Liver (tissue), 9 donors: ENCODE measurements around the gene GDF9. TPM values are rescaled to one million over a fixed set of nuclear protein-coding genes. Genes with fewer than 3 reads are reported as not detected.

Experiments used
- DNase-seq: peaks from one replicate; pipeline ENCODE4 v3.0.0-alpha.2; 2017; ENCODE audit warnings: low spot score
- H3K27ac ChIP-seq, 2 donors: one replicate each; pipeline ENCODE4 v1.7.0; 2013; ENCODE audit warnings: inconsistent platforms in 2 of 2, low read length in 2 of 2, control low read depth in 1 of 2, low read depth in 1 of 2, mild to moderate bottlenecking in 1 of 2
- H3K27me3 ChIP-seq, 4 donors: one replicate each; pipeline versions ENCODE4 v1.6.1 to v1.7.0; 2013; ENCODE audit warnings: low read length in 3 of 4, inconsistent platforms in 1 of 4, mild to moderate bottlenecking in 1 of 4, moderate library complexity in 1 of 4; ENCODE audit not compliant: control insufficient read depth in 4 of 4, insufficient read depth in 4 of 4
- H3K36me3 ChIP-seq, 4 donors: one replicate each; pipeline versions ENCODE4 v1.6.1 to v1.7.0; 2013; ENCODE audit warnings: low read length in 3 of 4, mild to moderate bottlenecking in 3 of 4, low read depth in 1 of 4, moderate library complexity in 1 of 4; ENCODE audit not compliant: control insufficient read depth in 4 of 4, insufficient read depth in 3 of 4
- H3K4me1 ChIP-seq, 4 donors: one replicate each; pipeline versions ENCODE4 v1.6.1 to v1.7.0; 2013; ENCODE audit warnings: low read length in 3 of 4, mild to moderate bottlenecking in 3 of 4, moderate library complexity in 1 of 4; ENCODE audit not compliant: control insufficient read depth in 4 of 4, insufficient read depth in 4 of 4
- H3K4me3 ChIP-seq, 3 donors: one replicate each; pipeline versions ENCODE4 v1.6.1 to v1.7.0; 2013; ENCODE audit warnings: low read length in 3 of 3, control low read depth in 1 of 3, low read depth in 1 of 3, mild to moderate bottlenecking in 1 of 3
- H3K9ac ChIP-seq, 2 donors: one replicate each; pipeline ENCODE4 v1.7.0; 2013; ENCODE audit warnings: low read length in 2 of 2, mild to moderate bottlenecking in 2 of 2, moderate library complexity in 2 of 2, control low read depth in 1 of 2, low read depth in 1 of 2
- H3K9me3 ChIP-seq, 4 donors: one replicate each; pipeline versions ENCODE4 v1.6.1 to v1.7.0; 2013; ENCODE audit warnings: low read length in 3 of 4; ENCODE audit not compliant: control insufficient read depth in 4 of 4
- EGR1 ChIP-seq, 2 donors: IDR thresholded peaks; 2 replicates each; pipeline ENCODE4 v1.6.1; 2016 to 2018; ENCODE audit warnings: antibody characterized with exemption in 2 of 2, low read depth in 2 of 2
- FOXA2 ChIP-seq: IDR thresholded peaks from 2 replicates; pipeline ENCODE4 v1.6.1; 2016; ENCODE audit warnings: antibody characterized with exemption
- GABPA ChIP-seq, 2 donors: IDR thresholded peaks in 1 of 2; conservative IDR thresholded peaks in 1 of 2; 2 replicates each; pipeline ENCODE4 v1.6.1; 2016; ENCODE audit warnings: antibody characterized with exemption in 2 of 2, mild to moderate bottlenecking in 1 of 2, moderate library complexity in 1 of 2
- HNF4A ChIP-seq, 2 donors: conservative IDR thresholded peaks; 2 replicates each; pipeline ENCODE4 v1.6.1; 2016; ENCODE audit warnings: antibody characterized with exemption in 2 of 2, mild to moderate bottlenecking in 2 of 2
- HNF4G ChIP-seq: IDR thresholded peaks from 2 replicates; pipeline ENCODE4 v1.6.1; 2016; ENCODE audit warnings: antibody characterized with exemption
- JUND ChIP-seq, 2 donors: IDR thresholded peaks; 2 replicates each; pipeline ENCODE4 v1.6.1; 2016; ENCODE audit warnings: antibody characterized with exemption in 2 of 2
- NR2F2 ChIP-seq: IDR thresholded peaks from 2 replicates; pipeline ENCODE4 v1.6.1; 2016; ENCODE audit warnings: antibody characterized with exemption
- RAD21 ChIP-seq, 2 donors: IDR thresholded peaks; 2 replicates each; pipeline ENCODE4 v1.6.1; 2016; ENCODE audit warnings: antibody characterized with exemption in 2 of 2, mild to moderate bottlenecking in 2 of 2
- RXRA ChIP-seq, 2 donors: IDR thresholded peaks; 2 replicates each; pipeline ENCODE4 v1.6.1; 2017 to 2018; ENCODE audit warnings: antibody characterized with exemption in 2 of 2, mild to moderate bottlenecking in 1 of 2
- SP1 ChIP-seq: IDR thresholded peaks from 2 replicates; pipeline ENCODE4 v1.6.1; 2018; ENCODE audit warnings: antibody characterized with exemption, mild to moderate bottlenecking
- TAF1 ChIP-seq: conservative IDR thresholded peaks from 2 replicates; pipeline ENCODE4 v1.6.1; 2016; ENCODE audit warnings: antibody characterized with exemption, mild to moderate bottlenecking
- WGBS: extraction: QIAGEN DNeasy Blood & Tissue Kit; methylation state at CpG from one replicate; pipeline ENCODE4 v1.1.7; 2013; 5-methylcytosine and 5-hydroxymethylcytosine counted together
- polyA plus RNA-seq, 2 donors: library from polyadenylated mRNA; stranded (reverse) in 1 of 2; unstranded in 1 of 2; fragments of 200-250 nt in 1 of 2; fragments of >200 nt in 1 of 2; fragmentation: Nextera tagmentation in 1 of 2; extraction: Ambion mirVana in 1 of 2; gene quantifications; one replicate each; pipeline versions ENCODE4 v1.2.1 to v1.2.3, GENCODE V29; 2013 to 2015
- total RNA-seq, 2 donors: library from RNA; depleted of rRNA; stranded (reverse); fragments of >200 nt; gene quantifications; one replicate each; pipeline ENCODE4 v1.2.3, GENCODE V29; 2014
- TF ChIP-seq, protein P1 (sequence below): fragments of 150-350 bp; IDR thresholded peaks from 2 replicates; pipeline ENCODE4 v1.5.1; 2017; ENCODE audit warnings: improper control_type of control experiment, low read depth, low read length; ENCODE audit not compliant: missing input control
- TF ChIP-seq, protein P2 (sequence below): IDR thresholded peaks from 2 replicates; pipeline ENCODE4 v1.6.1; 2016; ENCODE audit warnings: antibody characterized with exemption
- TF ChIP-seq, protein P3 (sequence below): IDR thresholded peaks from 2 replicates; pipeline ENCODE4 v1.6.1; 2016; ENCODE audit warnings: antibody characterized with exemption
- TF ChIP-seq, protein P4 (sequence below): IDR thresholded peaks from 2 replicates; pipeline ENCODE4 v1.6.1; 2016; ENCODE audit warnings: antibody characterized with exemption, mild to moderate bottlenecking
- donor health status: healthy.
- donor health status: healthy.
- donor health status: healthy.
- donor health status: healthy.
- donor health status: healthy.

GDF9 gene
- total and polyA plus RNA-seq, 4 donors, result 0.08 to 0.10 (median 0.08) TPM; not detected in 1

DNA sequence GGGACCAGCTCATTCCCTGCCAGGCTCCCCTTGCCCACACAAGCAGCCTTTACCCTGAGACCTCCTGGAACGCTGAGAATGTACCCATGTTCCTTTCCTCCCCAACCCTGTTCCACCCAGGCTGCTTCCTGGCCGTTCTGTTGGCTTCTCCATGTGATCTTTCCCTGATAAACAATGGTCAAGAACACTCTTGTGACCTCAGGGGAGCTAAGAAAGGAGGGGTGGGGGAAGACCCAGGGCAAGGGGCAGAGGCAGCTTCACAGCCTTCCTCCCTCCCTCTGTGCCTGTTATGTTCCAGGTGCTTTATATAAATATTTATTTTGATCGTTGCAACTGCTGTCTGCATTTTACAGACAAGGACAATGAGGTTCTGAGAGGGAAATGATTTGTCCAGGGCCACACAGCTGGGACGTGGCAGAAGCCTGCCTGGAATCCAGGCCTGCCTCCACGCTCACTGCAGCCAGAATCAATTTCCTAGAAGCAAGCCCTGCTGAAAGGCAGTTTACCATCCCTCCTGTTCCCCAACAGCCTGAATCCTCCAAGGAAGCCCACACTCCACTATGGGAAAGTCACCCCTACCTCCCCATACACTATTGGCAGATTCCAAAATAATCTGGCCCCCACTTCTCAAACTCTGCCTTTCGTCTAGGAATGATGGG, 39.7 kb downstream of the GDF9 start:
- H3K36me3 ChIP-seq, result peaks cover 11 to 22% (median 18%) of the 10 kb centered on the region in 4 donors
- WGBS, result 43% methylated on average over 6 of the region's 6 CpGs
- DNase-seq, result no peak

More for the DNA sequence above, 39.7 kb downstream of the GDF9 start:
- H3K4me3 ChIP-seq, result no peak overlapping the region
- no peaks in the 10 kb centered on the region for H3K27me3 ChIP-seq
- H3K9me3 ChIP-seq, result no peaks in the 10 kb centered on the region
- H3K4me1 ChIP-seq, result peaks cover 2 to 41% (median 27%) of the 10 kb centered on the region in 4 donors
- H3K27ac ChIP-seq, result peak overlapping the region in 1 of 2 donors; percentile 61
- TF ChIP-seq EGR1 (IDR thresholded peaks at IDR 0.05; ENCODE audit: low read depth in 2 of 2) (no peak), GABPA (IDR thresholded peaks at IDR 0.05 in 1 of 2, conservative IDR thresholded peaks at IDR 0.05 in 1 of 2) (no peak), JUND (IDR thresholded peaks at IDR 0.05) (no peak), HNF4A (conservative IDR thresholded peaks at IDR 0.05) (peak in 1 of 2 donors; percentile 22), NR2F2 (peak; percentile 17), HNF4G (no peak), SP1 (no peak), TAF1 (no peak), RAD21 (IDR thresholded peaks at IDR 0.05) (peak in 1 of 2 donors; percentile 26), RXRA (IDR thresholded peaks at IDR 0.05) (peak in 1 of 2 donors; percentile 28), FOXA2 (no peak)
- TF ChIP-seq, protein P1, sequence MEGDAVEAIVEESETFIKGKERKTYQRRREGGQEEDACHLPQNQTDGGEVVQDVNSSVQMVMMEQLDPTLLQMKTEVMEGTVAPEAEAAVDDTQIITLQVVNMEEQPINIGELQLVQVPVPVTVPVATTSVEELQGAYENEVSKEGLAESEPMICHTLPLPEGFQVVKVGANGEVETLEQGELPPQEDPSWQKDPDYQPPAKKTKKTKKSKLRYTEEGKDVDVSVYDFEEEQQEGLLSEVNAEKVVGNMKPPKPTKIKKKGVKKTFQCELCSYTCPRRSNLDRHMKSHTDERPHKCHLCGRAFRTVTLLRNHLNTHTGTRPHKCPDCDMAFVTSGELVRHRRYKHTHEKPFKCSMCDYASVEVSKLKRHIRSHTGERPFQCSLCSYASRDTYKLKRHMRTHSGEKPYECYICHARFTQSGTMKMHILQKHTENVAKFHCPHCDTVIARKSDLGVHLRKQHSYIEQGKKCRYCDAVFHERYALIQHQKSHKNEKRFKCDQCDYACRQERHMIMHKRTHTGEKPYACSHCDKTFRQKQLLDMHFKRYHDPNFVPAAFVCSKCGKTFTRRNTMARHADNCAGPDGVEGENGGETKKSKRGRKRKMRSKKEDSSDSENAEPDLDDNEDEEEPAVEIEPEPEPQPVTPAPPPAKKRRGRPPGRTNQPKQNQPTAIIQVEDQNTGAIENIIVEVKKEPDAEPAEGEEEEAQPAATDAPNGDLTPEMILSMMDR, result no peak
- TF ChIP-seq, protein P2, sequence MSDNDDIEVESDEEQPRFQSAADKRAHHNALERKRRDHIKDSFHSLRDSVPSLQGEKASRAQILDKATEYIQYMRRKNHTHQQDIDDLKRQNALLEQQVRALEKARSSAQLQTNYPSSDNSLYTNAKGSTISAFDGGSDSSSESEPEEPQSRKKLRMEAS, result no peak
- TF ChIP-seq, protein P3, sequence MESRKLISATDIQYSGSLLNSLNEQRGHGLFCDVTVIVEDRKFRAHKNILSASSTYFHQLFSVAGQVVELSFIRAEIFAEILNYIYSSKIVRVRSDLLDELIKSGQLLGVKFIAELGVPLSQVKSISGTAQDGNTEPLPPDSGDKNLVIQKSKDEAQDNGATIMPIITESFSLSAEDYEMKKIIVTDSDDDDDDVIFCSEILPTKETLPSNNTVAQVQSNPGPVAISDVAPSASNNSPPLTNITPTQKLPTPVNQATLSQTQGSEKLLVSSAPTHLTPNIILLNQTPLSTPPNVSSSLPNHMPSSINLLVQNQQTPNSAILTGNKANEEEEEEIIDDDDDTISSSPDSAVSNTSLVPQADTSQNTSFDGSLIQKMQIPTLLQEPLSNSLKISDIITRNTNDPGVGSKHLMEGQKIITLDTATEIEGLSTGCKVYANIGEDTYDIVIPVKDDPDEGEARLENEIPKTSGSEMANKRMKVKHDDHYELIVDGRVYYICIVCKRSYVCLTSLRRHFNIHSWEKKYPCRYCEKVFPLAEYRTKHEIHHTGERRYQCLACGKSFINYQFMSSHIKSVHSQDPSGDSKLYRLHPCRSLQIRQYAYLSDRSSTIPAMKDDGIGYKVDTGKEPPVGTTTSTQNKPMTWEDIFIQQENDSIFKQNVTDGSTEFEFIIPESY, result no peak
- TF ChIP-seq, protein P4, sequence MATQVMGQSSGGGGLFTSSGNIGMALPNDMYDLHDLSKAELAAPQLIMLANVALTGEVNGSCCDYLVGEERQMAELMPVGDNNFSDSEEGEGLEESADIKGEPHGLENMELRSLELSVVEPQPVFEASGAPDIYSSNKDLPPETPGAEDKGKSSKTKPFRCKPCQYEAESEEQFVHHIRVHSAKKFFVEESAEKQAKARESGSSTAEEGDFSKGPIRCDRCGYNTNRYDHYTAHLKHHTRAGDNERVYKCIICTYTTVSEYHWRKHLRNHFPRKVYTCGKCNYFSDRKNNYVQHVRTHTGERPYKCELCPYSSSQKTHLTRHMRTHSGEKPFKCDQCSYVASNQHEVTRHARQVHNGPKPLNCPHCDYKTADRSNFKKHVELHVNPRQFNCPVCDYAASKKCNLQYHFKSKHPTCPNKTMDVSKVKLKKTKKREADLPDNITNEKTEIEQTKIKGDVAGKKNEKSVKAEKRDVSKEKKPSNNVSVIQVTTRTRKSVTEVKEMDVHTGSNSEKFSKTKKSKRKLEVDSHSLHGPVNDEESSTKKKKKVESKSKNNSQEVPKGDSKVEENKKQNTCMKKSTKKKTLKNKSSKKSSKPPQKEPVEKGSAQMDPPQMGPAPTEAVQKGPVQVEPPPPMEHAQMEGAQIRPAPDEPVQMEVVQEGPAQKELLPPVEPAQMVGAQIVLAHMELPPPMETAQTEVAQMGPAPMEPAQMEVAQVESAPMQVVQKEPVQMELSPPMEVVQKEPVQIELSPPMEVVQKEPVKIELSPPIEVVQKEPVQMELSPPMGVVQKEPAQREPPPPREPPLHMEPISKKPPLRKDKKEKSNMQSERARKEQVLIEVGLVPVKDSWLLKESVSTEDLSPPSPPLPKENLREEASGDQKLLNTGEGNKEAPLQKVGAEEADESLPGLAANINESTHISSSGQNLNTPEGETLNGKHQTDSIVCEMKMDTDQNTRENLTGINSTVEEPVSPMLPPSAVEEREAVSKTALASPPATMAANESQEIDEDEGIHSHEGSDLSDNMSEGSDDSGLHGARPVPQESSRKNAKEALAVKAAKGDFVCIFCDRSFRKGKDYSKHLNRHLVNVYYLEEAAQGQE, result no peak
- H3K9ac ChIP-seq, result peak overlapping the region in 1 of 2 donors; percentile 75
